ENCODE data around the gene CABP7. TPM values are rescaled to one million over a fixed set of nuclear protein-coding genes. Genes with fewer than 3 reads are reported as not detected.

CABP7 gene
- total RNA-seq, 1 experiment from 2014 or later: not detected

GRCh38 chr22:29707471-29707870 is 12.3 kb upstream of the CABP7 start:
- DNase-seq: no peak
- Histone ChIP-seq H3K4me3 (ENCODE audit: insufficient read depth, low read depth, low read length) (no peak overlapping the region), H3K27me3 (ENCODE audit: control insufficient read depth, insufficient read depth, low read length) (peaks cover 9% of the 10 kb centered on the region), H3K36me3 (replicated peaks; ENCODE audit: control insufficient read depth, insufficient read depth, low read length) (no peaks in the 10 kb centered on the region)

DNA sequence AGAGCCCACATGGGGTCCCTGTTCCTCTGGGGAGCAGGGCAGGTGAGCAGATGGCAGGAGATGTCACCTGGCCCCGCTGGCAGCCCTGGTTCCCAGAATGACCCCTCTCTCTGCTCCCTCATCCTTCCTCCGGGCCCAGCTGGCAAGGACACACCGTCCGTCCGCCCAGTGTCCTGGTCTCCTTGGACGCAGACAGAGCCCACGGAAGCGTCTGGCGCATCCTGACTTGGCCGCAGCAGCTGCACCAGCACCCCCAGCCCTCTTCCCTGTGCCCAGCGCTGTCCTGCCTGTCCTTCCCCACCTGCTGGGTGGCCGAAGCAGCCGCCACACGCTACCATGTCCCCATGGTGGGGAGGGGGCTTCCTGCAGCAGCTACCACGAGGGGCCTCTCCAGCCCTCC is 9.6 kb upstream of the CABP7 start:
- Histone ChIP-seq H3K36me3 (replicated peaks; ENCODE audit: control insufficient read depth, insufficient read depth, low read length) (no peaks in the 10 kb centered on the region), H3K4me3 (ENCODE audit: insufficient read depth, low read depth, low read length) (no peak overlapping the region), H3K27me3 (ENCODE audit: control insufficient read depth, insufficient read depth, low read length) (no peaks in the 10 kb centered on the region)
- no peak for DNase-seq

- Histone ChIP-seq H3K4me3 (ENCODE audit: insufficient read depth, low read depth, low read length) (no peak overlapping the region), H3K36me3 (replicated peaks; ENCODE audit: control insufficient read depth, insufficient read depth, low read length) (no peaks in the 10 kb centered on the region), H3K27me3 (ENCODE audit: control insufficient read depth, insufficient read depth, low read length) (no peaks in the 10 kb centered on the region)
- DNase-seq: no peak
Observed at GRCh38 chr22:29710922-29711593, 8.7 kb upstream of the CABP7 start.

DNA sequence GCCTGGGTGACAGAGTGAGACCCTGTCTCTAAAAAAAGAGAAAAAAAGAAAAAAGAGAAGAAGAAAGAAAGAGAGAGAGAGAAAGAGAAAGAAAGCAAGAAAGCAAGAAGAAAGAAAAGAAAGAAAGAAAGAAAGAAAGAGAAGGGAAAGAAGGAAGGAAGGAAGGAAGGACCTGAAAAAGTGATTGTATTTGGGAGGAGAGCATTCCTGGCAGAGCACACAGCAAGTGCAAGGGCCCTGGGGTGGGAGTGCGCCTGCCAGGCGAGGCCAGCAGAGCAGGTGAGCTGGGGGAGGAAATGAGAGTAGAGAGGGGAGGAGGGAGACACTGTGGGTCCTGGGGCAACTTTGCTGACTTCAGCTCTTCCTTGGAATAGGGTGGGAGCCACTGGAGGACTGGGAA is 7.7 kb upstream of the CABP7 start:
- Histone ChIP-seq H3K36me3 (replicated peaks; ENCODE audit: control insufficient read depth, insufficient read depth, low read length) (no peaks in the 10 kb centered on the region), H3K27me3 (ENCODE audit: control insufficient read depth, insufficient read depth, low read length) (no peaks in the 10 kb centered on the region; the same call in 1 of the 2 replicates), H3K4me3 (ENCODE audit: insufficient read depth, low read depth, low read length) (no peak overlapping the region)
- DNase-seq: no peak

DNA sequence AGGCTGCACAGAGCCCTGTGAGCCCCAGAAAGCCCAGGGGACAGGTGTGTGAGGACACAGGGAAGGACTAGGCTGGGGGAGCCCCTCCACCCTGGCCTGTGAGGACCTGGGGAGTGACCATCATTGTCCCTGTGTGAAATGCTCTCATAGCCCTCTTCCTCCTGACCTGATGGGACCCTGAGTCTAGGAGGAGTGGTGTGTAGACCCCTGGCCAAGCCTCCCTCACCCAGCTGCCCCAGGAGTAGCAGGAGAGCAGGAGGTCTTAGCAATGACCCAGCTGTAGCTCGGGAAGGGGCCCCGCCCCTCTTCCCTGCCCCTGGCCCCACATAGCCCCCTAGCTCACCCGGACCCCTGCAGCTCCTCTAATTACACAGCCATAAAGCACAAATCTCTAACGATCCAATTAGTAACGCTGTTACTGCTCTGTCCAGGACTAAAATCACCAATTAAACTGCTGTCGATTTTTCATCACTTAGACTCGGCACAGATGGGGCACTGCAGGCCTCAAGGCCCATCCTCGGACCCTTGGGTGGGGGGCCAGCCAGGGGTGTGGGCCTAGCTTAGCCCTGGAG is 6.6 kb upstream of the CABP7 start:
- H3K27me3 ChIP-seq (ENCODE audit: control insufficient read depth, insufficient read depth, low read length): peaks cover 2% of the 10 kb centered on the region
- no peak overlapping the region for H3K4me3 ChIP-seq (ENCODE audit: insufficient read depth, low read depth, low read length)
- H3K36me3 ChIP-seq (replicated peaks; ENCODE audit: control insufficient read depth, insufficient read depth, low read length): no peaks in the 10 kb centered on the region
- DNase-seq: no peak

DNA sequence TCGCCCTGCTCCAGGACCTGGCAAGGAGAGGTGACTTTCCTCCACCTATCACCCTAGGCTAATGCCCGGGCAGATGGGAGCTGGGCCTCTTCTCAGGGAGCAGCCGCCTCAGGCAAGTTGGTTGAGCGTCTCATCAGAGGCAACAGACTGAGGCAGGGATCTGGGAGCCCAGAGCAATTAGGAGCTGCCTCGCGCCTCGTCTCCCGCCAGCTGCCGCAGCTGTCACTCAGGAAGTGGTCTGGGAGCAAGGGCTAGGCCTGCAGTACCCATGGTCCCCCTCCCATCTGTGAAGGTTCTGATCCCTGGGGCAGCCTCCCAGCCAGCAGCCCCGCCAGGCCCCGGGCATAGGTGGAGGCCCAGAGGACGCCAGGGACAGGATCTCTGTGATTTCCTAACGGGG is 4.6 kb upstream of the CABP7 start:
- Histone ChIP-seq H3K4me3 (ENCODE audit: insufficient read depth, low read depth, low read length) (no peak overlapping the region), H3K27me3 (ENCODE audit: control insufficient read depth, insufficient read depth, low read length) (peaks cover 19% of the 10 kb centered on the region), H3K36me3 (replicated peaks; ENCODE audit: control insufficient read depth, insufficient read depth, low read length) (no peaks in the 10 kb centered on the region)
- no peak for DNase-seq

DNA sequence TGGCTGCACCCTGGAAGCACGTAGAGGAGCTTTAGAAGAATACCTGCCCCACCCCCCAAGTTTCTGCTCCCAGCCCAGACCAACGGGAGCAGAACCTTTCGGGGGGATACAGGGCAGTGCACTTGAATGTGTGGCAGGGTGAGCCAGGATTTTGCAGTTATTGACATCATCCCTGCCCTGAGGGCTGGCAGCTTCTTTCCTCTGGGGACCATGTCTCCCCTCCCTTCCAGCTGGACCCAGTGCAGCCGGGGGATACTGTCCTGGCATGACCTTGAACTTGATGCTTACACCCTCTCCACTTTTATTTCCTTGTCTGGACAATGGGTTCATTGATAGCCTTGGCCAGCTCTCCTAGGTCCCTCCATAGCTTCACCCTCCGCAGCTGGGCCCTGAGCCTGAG is 4.1 kb upstream of the CABP7 start:
- peaks cover 23% of the 10 kb centered on the region for H3K27me3 ChIP-seq (ENCODE audit: control insufficient read depth, insufficient read depth, low read length)
- DNase-seq: no peak

DNA sequence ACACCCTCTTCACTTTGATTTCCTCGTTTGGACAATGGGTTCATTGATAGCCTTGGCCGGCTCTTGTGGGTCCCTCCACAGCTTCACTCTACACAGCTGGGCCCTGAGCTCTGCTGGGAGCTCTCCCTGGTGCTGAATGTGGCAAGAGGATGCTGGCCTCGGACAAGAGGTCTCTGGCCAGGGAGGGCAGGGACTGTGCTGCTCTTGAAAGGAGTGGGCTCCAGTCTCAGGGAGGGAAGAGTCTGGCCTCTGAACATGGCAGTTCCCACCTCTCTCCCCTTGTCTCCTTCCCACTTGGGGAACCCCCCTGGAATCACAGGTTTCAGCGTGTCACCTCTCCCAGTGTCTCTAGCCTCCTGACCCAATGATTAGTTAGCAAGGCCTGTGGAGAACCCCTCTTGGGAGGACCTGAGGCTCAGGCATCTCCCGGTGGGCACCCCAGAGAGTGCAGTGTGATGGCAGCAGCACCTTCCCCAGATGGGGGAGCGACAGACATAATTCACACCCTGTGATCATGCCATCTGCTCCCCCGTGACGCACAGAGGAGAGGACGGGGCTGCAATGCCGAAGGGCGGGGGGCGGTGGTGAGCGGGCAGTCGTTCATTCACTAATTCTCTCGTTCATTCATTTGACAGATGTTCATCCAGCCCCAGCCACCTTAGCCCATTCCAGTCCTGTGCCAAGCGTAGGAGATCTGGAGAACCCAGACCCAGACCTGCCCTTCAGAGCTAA is 2.8 kb upstream of the CABP7 start:
- peaks cover 36% of the 10 kb centered on the region for H3K27me3 ChIP-seq (ENCODE audit: control insufficient read depth, insufficient read depth, low read length)
- H3K4me3 ChIP-seq (ENCODE audit: insufficient read depth, low read depth, low read length): no peak overlapping the region
- DNase-seq: peak; percentile 94
- H3K36me3 ChIP-seq (replicated peaks; ENCODE audit: control insufficient read depth, insufficient read depth, low read length): no peaks in the 10 kb centered on the region

More for the DNA sequence above, 4.1 kb upstream of the CABP7 start:
- H3K36me3 ChIP-seq (replicated peaks; ENCODE audit: control insufficient read depth, insufficient read depth, low read length): no peaks in the 10 kb centered on the region
- no peak overlapping the region for H3K4me3 ChIP-seq (ENCODE audit: insufficient read depth, low read depth, low read length)

GRCh38 chr22:29717789-29718188 is 2.0 kb upstream of the CABP7 start:
- H3K4me3 ChIP-seq (ENCODE audit: insufficient read depth, low read depth, low read length): no peak overlapping the region
- DNase-seq: no peak
- H3K27me3 ChIP-seq (ENCODE audit: control insufficient read depth, insufficient read depth, low read length): peaks cover 43% of the 10 kb centered on the region
- no peaks in the 10 kb centered on the region for H3K36me3 ChIP-seq (replicated peaks; ENCODE audit: control insufficient read depth, insufficient read depth, low read length)

DNA sequence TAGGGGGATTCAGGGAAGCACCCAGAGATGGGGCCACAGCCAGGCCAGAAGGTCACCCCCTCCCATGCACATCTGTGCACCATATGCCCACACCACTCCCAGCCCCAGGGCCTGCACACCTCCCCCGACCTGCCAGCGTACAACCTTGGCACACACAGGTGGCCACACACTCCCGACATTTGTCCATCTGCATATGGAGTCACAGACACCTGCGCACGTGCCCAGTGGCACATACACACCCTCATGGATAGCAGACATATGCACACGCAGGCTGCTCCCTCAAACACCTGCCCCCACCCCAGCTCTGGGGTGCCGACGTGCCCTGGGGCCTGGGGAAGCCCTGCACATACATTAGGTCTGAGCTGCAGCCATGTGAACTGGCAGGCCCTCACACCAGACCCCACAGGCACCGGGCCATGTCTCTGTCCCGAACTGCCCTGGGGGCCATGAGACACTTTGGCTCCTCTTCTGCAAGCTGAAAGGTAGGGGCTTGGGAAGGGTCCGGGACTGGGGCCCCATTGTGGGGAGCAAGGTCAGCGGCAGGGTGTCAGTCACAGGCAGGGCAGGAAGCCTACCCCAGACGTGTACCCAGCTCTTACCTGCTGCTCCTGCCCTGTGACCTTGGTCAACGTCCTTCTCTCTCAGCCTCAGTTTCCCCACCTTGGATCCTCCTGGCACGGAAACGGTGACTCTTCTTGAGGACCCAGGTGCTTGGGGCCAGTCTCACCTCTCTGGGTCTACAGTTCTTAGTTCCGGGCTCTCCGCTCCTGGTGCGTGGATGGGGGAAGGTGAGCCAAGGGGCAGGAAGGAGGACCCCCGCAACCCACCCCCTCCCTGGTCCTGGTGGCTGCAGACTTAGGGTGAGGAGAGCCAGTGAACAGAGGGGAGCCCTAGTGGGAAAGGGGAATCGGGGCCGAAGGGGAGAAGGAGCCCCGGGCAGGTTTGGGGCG is 579 bp upstream of the CABP7 start:
- H3K27me3 ChIP-seq (ENCODE audit: control insufficient read depth, insufficient read depth, low read length): peaks cover 45% of the 10 kb centered on the region
- DNase-seq: no peak
- H3K4me3 ChIP-seq (ENCODE audit: insufficient read depth, low read depth, low read length): no peak overlapping the region; the same call in 1 of the 2 replicates
- H3K36me3 ChIP-seq (replicated peaks; ENCODE audit: control insufficient read depth, insufficient read depth, low read length): no peaks in the 10 kb centered on the region

DNA sequence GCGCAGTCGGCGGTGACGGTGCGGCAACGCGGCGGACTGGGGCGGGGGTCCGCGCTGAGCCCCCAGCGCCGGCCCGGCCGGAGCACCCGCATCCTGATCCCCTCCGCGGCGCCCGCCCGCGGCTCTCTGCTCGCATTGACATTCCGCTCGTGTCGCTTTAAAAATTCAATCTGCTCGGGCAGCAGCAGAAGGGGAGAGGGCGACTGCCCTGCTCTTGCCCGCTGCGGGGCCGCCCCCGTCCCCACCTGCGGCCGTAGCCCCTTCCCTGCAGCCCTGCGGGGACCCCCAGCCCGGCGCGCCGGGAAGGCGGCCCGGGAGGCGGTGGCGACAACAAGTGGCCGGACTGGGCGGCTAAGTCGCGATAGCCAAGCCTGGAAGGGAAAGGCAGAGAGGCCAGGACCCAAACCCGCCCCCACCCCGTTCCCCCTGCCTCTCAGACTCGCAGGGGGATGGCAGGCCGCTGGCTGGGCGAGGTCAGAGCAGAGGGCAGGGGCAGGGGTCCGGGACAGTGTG is 1.1 kb downstream of the CABP7 start:
- Histone ChIP-seq H3K4me3 (ENCODE audit: insufficient read depth, low read depth, low read length) (peak overlapping the region; percentile 31; the same call in 1 of the 2 replicates), H3K36me3 (replicated peaks; ENCODE audit: control insufficient read depth, insufficient read depth, low read length) (no peaks in the 10 kb centered on the region), H3K27me3 (ENCODE audit: control insufficient read depth, insufficient read depth, low read length) (peaks cover 45% of the 10 kb centered on the region)
- peak; percentile 83 for DNase-seq

- Histone ChIP-seq H3K36me3 (replicated peaks; ENCODE audit: control insufficient read depth, insufficient read depth, low read length) (no peaks in the 10 kb centered on the region), H3K4me3 (ENCODE audit: insufficient read depth, low read depth, low read length) (no peak overlapping the region), H3K27me3 (ENCODE audit: control insufficient read depth, insufficient read depth, low read length) (peaks cover 45% of the 10 kb centered on the region)
- DNase-seq: no peak
Observed at GRCh38 chr22:29722151-29722550, 2.3 kb downstream of the CABP7 start.

- Histone ChIP-seq H3K4me3 (ENCODE audit: insufficient read depth, low read depth, low read length) (no peak overlapping the region), H3K27me3 (ENCODE audit: control insufficient read depth, insufficient read depth, low read length) (peaks cover 45% of the 10 kb centered on the region), H3K36me3 (replicated peaks; ENCODE audit: control insufficient read depth, insufficient read depth, low read length) (no peaks in the 10 kb centered on the region)
- no peak for DNase-seq
Observed at GRCh38 chr22:29722587-29722986, 2.8 kb downstream of the CABP7 start.

DNA sequence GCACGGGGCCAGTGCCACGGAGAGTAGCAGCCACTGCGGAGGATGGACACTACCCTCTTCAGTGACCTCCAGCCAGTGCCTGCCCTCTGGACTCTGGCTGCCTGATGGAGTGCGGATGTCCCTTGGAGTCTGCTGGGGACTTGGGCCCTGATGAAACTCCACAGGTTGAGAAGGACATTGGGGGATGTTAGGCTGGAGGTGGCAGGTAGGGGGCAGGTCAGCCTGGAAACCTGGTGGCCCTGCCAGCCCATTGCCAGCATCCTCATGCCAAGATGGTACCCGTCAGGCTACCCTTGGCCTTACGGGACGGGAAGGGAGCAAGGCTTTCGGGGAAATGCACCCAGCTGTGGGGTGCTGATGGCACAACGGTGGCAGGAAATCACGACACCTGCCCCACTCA is 4.0 kb downstream of the CABP7 start:
- peak; percentile 79 for DNase-seq
- no peaks in the 10 kb centered on the region for H3K36me3 ChIP-seq (replicated peaks; ENCODE audit: control insufficient read depth, insufficient read depth, low read length)
- H3K4me3 ChIP-seq (ENCODE audit: insufficient read depth, low read depth, low read length): no peak overlapping the region
- peaks cover 38% of the 10 kb centered on the region for H3K27me3 ChIP-seq (ENCODE audit: control insufficient read depth, insufficient read depth, low read length)
